Purkinje cell (primary cell): Measurements from ENCODE around the gene CELF5. TPM values are rescaled to one million over a fixed set of nuclear protein-coding genes. Genes with fewer than 3 reads are reported as not detected.

Experiments used
- polyA plus RNA-seq: library from polyadenylated mRNA; unstranded; fragments of >200 nt; fragmentation: Nextera tagmentation; gene quantifications from 2 replicates; pipeline ENCODE4 v1.2.1, GENCODE V29; 2014

Gene CELF5
- 0.15 and 5.7 TPM in 2 replicates for polyA plus RNA-seq

DNA sequence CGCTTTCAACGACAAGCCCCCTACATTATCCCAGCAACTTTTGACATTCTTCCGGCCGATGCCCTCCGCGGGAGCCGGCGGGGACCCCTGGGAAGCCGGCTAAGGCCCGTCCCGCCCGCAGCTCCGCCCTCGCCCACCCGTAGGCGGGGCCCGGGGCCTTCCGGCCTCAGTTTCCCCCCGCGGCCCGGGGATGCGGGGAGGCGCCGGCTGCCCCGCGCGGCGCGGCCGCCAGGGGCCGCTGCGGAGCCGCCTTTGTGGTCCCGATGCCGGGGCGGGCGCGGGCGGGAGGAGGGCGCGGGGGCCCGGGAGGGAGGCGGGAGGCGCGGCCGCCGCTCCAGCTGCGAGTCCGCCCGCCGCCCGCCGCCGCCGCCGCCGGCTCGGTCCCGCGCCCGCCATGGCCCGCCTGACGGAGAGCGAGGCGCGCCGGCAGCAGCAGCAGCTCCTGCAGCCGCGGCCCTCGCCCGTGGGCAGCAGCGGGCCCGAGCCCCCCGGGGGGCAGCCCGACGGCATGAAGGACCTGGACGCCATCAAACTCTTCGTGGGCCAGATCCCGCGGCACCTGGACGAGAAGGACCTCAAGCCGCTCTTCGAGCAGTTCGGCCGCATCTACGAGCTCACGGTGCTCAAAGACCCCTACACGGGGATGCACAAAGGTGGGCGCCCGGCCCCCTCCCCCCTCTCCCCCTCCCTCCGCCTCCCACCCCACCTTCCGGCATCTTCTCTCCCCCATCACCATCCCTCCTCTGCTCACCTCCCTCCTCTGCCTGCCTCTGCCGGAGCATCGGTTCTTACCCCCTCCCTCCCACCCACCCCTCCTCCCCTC is at the start of gene CELF5:
Gene CELF5, plus strand, starts transcription at position 316 of the 823 bp plus-strand sequence. Its CDS starts 79 bp downstream, at position 395.

DNA sequence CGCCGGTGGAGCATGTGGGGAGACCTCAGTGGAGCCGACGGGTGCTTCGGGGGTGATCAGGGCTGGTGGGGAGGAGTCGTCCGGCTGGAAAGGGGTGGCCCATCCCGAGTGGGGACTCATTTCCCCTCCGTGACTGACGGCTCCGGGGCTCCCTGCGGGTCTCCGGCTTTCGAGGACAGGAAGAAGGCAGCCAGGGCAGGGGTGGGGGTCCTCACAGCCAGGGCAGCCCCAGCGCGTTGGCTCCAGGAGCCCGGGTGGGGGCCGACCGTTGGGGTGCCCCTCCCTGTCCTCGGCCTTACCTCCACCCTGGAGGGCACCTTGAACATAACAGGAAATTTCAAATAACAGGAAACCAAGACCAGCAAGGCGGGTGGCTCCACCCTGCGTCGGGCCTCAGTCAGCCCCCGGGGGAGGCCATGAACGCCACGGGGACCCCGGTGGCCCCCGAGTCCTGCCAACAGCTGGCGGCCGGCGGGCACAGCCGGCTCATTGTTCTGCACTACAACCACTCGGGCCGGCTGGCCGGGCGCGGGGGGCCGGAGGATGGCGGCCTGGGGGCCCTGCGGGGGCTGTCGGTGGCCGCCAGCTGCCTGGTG is 46.0 kb upstream of the CELF5 start, which contains the start of gene S1PR4:
Gene S1PR4, plus strand, starts transcription at position 393 of the 596 bp plus-strand sequence. Its CDS starts 24 bp downstream, at position 417.

GRCh38 chr19:3185461-3186159 is 38.9 kb upstream of the CELF5 start, which contains the start of gene NCLN:
Gene NCLN, plus strand, starts transcription at chr19:3185930. Its CDS starts 101 bp downstream, at chr19:3186031.

Other genes with a start within 250 kb of the CELF5 start
- gene TLE6, start 247.1 kb upstream of the CELF5 start, polyA plus RNA-seq, result 1.4 TPM in 1 of 2 replicates, not detected in the other
- gene TLE2, start 195.4 kb upstream of the CELF5 start, polyA plus RNA-seq, result 0.21 and 0.98 TPM in 2 replicates
- 9.8 and 15.6 TPM in 2 replicates for gene TLE5, start 162.2 kb upstream of the CELF5 start, polyA plus RNA-seq
- 0.42 and 1.0 TPM in 2 replicates for gene GNA11, start 130.3 kb upstream of the CELF5 start, polyA plus RNA-seq
- 0.89 and 0.94 TPM in 2 replicates for gene GNA15, start 88.6 kb upstream of the CELF5 start, polyA plus RNA-seq
- not detected in 2 replicates for gene S1PR4, start 45.9 kb upstream of the CELF5 start, polyA plus RNA-seq
- gene NCLN, start 38.7 kb upstream of the CELF5 start, polyA plus RNA-seq, result 19.8 and 27.3 TPM in 2 replicates
- gene NFIC, start 141.9 kb downstream of the CELF5 start, polyA plus RNA-seq, result 1.4 and 5.7 TPM in 2 replicates